GM21786 (cell line): ENCODE measurements around the gene IL10RB.

Experiments used
- ATAC-seq: cut with Tn5 transposase; IDR thresholded peaks from one replicate; pipeline ENCODE4 v1.9.1; 2021; ENCODE audit not compliant: unreplicated experiment

The IL10RB gene

DNA sequence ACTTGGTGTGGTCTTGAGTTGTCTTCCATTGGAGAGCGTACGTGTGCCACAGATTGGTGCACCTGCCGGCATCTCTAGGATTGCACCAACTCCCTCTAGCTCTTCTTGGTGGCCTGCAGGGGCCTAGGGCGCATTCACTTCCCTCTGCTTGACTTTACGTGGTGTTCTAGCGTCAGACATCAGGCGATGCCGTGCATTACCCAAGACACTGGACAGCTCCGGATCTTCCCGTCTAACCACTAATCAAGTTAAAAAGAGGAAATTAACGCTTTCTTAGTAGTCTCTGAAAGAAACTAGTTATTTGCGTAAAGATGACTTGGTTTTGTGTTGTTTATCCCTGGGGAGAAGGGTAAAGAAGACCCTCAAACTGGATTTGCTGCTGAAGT, 510 bp upstream of the IL10RB start:
- no peak for ATAC-seq

DNA sequence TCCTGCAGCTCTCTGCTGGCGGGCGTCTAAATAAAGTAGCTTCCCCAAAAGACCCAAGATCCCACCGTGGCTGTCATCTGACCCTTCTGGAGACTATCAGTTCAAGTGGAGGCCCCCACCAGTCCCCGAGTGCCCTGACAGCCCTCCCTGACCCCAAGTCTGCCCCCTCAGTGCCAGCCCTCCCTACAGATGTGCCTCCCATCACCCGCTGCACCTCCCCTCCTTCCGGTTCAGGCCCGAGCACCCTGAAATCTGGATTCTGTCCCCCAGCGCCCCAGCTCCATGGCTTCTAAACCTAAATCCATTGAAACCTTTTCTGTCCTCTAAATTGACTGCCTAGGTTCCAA, 595 bp downstream of the IL10RB start:
- no peak for ATAC-seq

GRCh38 chr21:33267250-33267649, 1.1 kb downstream of the IL10RB start:
- ATAC-seq: no peak

DNA sequence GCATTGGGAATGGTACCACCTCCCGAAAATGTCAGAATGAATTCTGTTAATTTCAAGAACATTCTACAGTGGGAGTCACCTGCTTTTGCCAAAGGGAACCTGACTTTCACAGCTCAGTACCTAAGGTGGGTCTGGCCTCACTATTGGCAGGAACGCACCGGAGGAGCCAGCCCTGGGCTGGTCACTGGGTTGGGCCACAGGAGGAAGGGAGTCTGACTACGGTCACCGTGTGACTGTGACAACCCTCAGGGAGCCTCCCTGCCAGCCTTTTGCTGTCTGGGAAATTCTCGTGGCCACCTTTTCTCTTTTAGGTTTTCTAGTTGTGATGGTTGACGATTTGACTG, 2.2 kb downstream of the IL10RB start:
- ATAC-seq: peak; percentile 5

DNA sequence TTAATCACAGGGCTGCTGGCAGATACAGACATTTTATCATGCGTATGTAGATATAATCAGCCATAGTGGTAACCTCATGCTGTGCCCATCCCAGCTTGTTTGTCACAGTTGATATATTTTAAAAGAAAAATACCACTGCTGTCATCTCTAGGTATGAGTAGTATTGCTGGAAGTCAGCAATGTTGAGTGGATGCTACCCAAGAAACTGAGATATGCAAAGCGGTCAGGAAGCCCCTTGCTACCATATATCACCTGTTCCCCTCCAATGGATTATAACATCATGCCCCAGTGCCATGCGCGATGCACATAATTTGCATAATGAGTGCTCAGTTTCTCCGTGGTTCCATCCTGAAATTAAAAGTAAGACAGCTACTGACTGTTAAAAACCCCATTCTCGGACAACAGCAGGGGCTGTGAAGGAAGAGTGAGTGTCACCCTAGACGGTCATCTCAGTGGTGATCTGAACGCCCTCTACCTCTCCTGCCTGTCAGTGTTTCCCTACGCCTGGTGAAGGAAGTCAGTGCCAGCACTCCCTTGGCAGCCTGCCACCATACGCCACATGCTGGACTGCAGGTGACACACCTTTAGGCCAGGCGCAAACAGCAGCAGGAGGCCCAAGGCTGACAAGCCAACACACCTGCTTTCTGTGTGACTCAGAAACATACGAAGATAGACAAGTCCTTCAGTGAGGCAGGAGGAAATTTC, 2.7 kb downstream of the IL10RB start:
- peak; percentile 63 for ATAC-seq

GRCh38 chr21:33270986-33271385, 4.8 kb downstream of the IL10RB start:
- ATAC-seq: no peak

DNA sequence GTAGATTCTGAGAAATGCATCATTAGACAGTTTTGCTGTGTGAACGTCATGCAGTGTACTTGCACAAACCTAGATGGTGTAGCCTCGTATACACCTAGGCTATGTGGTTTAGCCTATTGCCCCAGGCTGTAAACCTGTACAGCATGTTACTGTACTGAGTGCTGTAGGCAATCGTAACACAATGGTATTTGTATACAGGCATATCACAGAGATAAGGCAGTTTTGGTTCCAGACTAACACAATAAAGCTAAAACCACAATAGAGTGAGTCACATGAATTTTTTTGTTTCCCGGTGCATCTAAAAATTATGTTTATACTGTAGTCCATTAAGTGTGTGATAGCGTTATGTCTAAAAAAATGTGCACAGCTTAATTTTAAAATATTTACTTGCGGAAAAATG, 6.9 kb downstream of the IL10RB start:
- ATAC-seq: no peak

DNA sequence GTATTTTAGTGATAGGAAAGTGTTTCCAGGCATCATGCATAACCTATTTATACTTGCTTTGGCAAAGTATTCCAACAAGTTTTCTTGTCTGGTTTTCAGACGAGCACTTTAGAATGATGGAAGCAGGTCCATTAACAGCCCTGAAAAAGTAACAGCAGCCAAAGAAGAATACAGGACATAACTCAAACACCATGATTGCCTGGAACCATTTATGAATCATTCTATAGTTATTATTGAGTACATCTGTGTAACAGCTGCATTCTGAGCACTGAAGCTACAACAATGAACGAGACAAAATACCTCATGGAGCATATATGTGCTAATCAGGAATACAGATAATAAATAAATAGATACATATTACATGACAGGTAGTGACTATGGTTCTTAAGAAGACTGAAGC, 12.6 kb downstream of the IL10RB start:
- no peak for ATAC-seq

- ATAC-seq: no peak
Measured at GRCh38 chr21:33279330-33279820, 13.2 kb downstream of the IL10RB start.

DNA sequence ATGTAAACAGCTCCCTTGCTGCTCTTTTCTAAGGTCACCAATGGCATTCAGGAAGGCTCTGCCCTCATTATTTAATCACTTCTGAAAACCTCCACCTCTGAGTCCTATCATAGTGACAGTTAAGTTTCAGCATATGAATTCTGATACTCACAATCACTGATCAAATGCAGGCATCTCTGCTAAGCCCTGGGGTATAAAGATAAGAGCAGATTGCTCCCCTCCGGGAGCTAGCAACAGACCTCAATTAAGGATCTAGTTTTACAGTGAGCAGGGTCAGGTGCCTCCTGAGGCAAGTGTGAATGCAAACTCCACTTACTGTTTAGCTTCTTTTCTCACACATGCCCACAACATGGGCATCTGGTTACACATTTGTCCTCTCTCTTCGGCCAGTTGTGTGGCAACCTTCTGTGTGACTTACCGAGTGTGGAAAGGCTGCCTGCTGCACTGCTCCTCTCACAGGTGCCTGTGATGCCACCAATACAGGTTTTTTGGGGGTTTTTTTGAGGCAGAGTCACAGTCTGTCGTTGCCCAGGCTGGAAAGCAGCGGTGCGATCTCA, 15.0 kb downstream of the IL10RB start:
- no peak for ATAC-seq

DNA sequence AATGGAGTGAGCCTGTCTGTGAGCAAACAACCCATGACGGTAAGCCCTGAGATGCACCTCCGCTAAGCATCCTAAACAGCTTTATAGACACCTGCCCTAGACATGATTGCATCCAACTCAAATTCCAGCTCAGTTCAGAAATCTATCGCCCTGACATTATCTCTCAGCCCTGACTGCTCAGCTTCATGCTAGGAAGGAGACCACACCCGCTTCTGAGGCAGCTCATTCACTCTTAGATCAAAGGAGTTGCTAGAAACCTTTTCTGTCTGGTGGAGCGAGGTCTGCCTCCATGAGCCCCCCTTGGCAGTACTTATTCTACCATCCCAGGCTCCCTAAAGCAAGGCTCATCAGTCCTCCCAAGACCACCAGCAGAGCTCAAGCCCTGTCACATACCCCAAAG, 17.0 kb downstream of the IL10RB start:
- ATAC-seq: no peak

GRCh38 chr21:33286076-33286475, 19.9 kb downstream of the IL10RB start:
- no peak for ATAC-seq

DNA sequence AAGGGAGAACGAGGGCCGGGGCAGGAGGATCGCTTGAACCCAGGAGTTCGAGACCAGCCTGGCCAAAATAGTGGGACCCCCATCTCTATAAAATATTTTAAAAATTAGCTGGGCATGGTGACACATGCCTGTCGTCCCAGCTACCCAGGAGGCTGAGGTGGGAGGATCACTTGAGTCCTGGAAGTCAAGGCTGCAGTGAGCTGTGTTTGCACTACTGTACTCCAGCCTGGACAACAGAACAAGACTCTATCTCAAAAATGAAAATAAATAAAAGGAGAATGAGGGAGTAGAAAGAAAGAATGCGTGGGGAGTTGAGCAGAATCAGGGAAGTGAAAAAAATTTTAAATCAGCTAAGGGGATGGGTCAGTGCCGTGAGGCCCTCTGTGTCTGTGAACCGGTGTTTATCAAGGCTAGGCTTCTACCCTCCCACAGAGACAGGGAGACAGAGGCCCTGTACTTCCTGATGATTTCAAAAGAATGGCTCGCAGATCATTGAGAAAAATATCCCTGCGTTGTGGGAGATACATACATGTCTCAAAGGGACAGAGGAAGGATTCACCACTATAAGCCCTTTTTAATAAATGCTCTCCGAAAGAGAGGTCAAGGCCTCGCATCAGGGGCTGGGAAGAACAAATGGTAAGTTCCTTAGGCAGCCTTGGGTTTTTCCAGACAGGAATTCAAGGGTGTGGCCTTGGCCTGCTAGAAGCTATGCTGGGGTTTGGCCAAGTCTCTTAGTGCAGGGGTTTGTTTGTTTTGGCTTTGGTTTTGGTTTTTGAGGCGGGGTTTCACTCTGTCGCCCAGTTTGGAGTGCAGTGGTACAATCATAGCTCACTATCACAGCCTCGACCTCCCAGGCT, 20.7 kb downstream of the IL10RB start:
- ATAC-seq: no peak

- ATAC-seq: no peak
Measured at GRCh38 chr21:33289199-33289819, 23.1 kb downstream of the IL10RB start.

- ATAC-seq: no peak
Measured at GRCh38 chr21:33290441-33290840, 24.3 kb downstream of the IL10RB start.

GRCh38 chr21:33291686-33292085, 25.5 kb downstream of the IL10RB start:
- ATAC-seq: no peak

- no peak for ATAC-seq
Measured at GRCh38 chr21:33292724-33293123, 26.6 kb downstream of the IL10RB start.

- ATAC-seq: no peak
Measured at GRCh38 chr21:33293136-33293535, 27.0 kb downstream of the IL10RB start.

DNA sequence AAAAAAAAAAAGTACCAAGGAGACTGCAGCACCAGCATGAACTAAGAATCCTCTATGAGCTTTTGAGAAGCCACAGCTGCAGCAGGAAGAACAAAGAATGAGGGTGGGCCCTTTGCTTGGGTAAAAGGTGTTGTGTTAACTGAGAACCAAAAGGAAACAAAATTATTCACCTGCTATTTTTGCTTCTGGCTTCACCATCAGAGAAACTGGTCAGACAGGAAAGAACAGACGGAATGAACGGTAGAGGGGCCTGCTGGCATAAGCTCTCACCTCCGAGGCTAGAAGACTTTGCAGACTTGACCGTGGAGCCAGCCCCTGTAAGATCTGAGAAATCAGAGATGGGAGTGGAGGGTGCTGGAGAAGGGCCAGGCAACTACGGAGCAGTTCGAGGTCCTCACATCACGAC, 27.6 kb downstream of the IL10RB start:
- no peak for ATAC-seq

GRCh38 chr21:33296156-33296555, 30.0 kb downstream of the IL10RB start:
- no peak for ATAC-seq

- ATAC-seq: peak; percentile 62
Measured at GRCh38 chr21:33299181-33299752, 33.1 kb downstream of the IL10RB start.
